Brain pericyte (primary cell): Measurements from ENCODE around the gene M1AP.

Experiments
- DNase-seq: peaks from one replicate; pipeline ENCODE4 v3.0.0-alpha.2; 2012; ENCODE audit warnings: low read depth, low spot score

The M1AP gene

GRCh38 chr2:74548285-74548899, 99.7 kb downstream of the M1AP start:
- no peak for DNase-seq

GRCh38 chr2:74546004-74546403, 102.1 kb downstream of the M1AP start:
- DNase-seq = no peak

- DNase-seq = no peak
These were observed 103.5 kb downstream of the M1AP start for GRCh38 chr2:74544634-74545033.

GRCh38 chr2:74542978-74543377, 105.2 kb downstream of the M1AP start:
- DNase-seq = no peak

GRCh38 chr2:74540291-74540690, 107.8 kb downstream of the M1AP start:
- no peak for DNase-seq

GRCh38 chr2:74538881-74539339, 109.2 kb downstream of the M1AP start:
- DNase-seq = no peak

- no peak for DNase-seq
These were observed 111.0 kb downstream of the M1AP start for GRCh38 chr2:74537140-74537539.

GRCh38 chr2:74536166-74536950, 111.8 kb downstream of the M1AP start:
- no peak for DNase-seq

GRCh38 chr2:74535440-74535965, 112.6 kb downstream of the M1AP start:
- DNase-seq = no peak

GRCh38 chr2:74534411-74534810, 113.7 kb downstream of the M1AP start:
- no peak for DNase-seq

- DNase-seq = no peak
These were observed 114.7 kb downstream of the M1AP start for GRCh38 chr2:74533464-74533863.

GRCh38 chr2:74532222-74532621, 115.9 kb downstream of the M1AP start:
- DNase-seq = no peak

GRCh38 chr2:74531666-74532065, 116.5 kb downstream of the M1AP start:
- DNase-seq = no peak

GRCh38 chr2:74530239-74531187, 117.6 kb downstream of the M1AP start:
- DNase-seq = no peak

- peak; percentile 98 for DNase-seq
These were observed 118.5 kb downstream of the M1AP start, which contains the start of the genes AUP1 and HTRA2 for GRCh38 chr2:74529357-74530238. AUP1 (minus strand) TSS chr2:74529706; CDS start chr2:74529629, 77 bp downstream. HTRA2 (plus strand) TSS chr2:74529933; CDS start chr2:74530007, 74 bp downstream.

- no peak for DNase-seq
These were observed 119.4 kb downstream of the M1AP start for GRCh38 chr2:74528600-74529356.

- DNase-seq = no peak
These were observed 120.4 kb downstream of the M1AP start for GRCh38 chr2:74527741-74528140.

- no peak for DNase-seq
These were observed 121.4 kb downstream of the M1AP start for GRCh38 chr2:74526649-74527230.
